Medulla oblongata (tissue), 1 donor: Measurements from ENCODE around the gene SSC4D.
"Not testable (repeated sequence)": the region's sequence is repeated elsewhere in the genome, so short reads cannot be mapped to it uniquely, and the experiment has no call there.

Experiments used
- DNase-seq: peaks from one replicate; pipeline ENCODE4 v3.0.0-alpha.2; 2015; ENCODE audit errors: extremely low spot score

SSC4D gene

GRCh38 chr7:76421097-76421496, 11.6 kb upstream of the SSC4D start:
- DNase-seq: not testable (repeated sequence)

DNA sequence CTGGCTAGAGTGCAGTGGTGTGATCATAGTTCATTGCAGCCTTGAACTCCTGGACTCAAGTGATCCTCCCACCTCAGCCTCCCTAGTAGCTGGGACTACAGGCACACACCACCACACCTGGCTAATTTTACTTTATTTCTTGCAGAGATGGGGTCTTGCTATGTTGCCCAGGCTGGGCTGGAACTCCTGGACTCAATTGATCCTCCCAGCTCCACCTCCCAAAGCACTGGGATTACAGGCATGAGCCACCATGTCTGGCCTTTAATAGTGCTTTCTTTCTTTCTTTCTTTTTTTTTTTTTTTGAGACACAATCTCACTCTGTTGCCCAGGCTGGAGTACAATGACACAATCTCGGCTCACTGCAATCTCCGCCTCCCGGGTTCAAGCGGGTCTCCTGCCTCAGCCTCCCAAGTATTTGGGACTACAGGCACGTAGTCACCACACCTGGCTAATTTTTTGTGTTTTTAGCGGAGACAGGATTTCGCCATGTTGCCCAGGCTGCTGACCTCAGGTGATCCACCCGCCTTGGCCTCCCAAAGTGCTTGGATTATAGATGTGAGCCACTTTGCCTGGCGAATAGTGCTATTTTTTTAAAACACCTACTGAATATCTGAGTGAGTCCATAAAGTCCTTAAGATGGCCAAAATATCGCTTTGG, 8.3 kb upstream of the SSC4D start:
- DNase-seq: not testable (repeated sequence)

GRCh38 chr7:76412249-76412648, 2.8 kb upstream of the SSC4D start:
- DNase-seq: no peak

- DNase-seq: no peak
Observed at GRCh38 chr7:76411626-76412025, 2.1 kb upstream of the SSC4D start.

DNA sequence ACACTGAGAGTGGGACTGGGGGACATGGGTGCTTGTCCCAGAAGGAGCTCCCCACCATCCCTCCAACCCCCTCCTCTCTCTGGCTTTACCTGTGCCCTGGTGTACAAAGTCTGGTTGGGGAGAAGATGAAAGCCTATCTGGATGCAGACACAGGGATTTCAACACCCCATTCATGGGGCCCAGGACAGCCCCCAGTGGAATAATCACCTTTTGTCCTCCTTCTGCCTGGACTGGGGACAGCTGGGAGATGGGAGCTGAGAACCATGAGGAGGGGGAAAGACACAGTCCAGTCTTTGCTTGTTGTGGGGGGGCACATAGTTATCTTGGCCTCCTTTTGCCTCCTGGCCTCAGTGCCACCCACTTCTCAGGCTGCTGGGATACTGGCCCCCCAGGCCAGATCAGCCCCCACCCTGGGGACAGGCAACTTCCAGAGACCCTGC, 1.4 kb downstream of the SSC4D start:
- DNase-seq: no peak

DNA sequence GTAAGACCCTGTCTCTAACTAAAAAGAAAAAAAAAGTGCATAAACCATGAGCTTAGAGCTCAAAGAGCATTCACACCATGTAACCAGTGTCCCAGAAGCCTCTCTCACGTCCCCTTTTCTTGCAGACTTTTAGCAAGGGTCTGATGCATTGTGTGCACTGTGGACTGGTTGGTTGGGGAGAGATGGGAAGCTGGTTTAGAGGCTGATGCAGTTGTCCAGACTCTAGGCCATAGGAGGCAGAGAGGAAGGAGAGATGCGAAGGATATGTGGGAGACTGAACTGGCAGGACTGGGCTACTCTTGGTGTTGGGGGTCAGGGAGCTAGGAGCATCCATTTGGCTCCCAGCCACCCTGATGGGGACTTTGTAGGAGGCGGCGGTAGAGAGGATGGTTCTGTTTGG, 1.8 kb downstream of the SSC4D start:
- DNase-seq: no peak

- no peak for DNase-seq
Observed at GRCh38 chr7:76405738-76406137, 3.8 kb downstream of the SSC4D start.

DNA sequence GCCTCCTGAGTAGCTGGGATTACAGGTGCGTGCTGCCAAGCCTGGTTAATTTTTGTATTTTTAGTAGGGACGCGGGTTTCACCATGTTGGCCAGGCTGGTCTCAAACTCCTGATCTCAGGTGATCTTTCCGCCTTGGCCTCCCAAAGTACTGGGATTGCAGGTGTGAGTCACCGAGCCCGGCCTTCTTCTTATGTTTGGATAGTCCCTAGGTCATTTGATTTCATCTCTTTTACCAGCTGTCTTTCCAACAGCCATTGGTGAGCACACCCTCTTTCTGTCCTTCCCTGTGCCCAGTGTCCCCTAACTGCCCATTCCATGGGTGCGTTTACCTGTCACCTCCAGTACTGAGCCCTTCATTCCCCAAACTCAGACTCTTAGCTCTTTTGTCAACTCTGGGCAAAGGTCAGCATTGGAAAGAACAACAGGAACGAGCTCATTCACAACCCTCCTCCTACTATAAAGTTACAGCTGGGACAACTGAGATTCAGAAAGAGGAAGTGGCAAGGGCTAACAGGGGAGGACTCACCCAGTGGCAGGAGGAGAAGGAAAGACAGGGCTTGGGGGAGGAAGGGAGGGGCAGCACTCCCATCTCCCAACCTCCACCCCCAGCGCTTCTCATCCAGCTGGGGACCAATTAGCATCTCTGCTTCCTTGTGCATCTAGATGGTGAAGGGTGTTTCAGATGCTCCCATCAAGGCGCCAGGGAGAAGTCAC, 5.6 kb downstream of the SSC4D start:
- DNase-seq: peak; percentile 67

- DNase-seq: peak; percentile 46
Observed at GRCh38 chr7:76403097-76403496, 6.4 kb downstream of the SSC4D start.

DNA sequence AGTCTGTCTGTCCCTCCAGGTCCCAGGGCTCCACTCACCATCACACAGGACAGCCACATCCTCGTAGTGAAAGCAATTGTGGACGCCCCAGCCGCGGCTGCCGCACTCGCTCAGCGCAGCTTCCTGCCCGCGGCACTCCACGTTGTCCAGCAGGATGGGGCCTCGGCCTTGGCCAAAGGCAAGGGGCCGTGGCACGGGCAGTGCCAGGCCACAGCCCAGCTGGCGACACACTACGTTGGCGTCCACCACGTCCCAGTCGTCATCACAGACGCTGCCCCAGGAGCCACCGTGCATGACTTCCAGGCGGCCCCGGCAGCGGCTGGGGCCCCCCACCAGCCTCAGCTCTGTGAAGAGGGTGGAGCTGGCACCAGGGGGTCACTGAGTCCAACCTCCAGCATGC, 9.2 kb downstream of the SSC4D start:
- DNase-seq: no peak

- peak; percentile 69 for DNase-seq
Observed at GRCh38 chr7:76397409-76398183, 11.9 kb downstream of the SSC4D start.

DNA sequence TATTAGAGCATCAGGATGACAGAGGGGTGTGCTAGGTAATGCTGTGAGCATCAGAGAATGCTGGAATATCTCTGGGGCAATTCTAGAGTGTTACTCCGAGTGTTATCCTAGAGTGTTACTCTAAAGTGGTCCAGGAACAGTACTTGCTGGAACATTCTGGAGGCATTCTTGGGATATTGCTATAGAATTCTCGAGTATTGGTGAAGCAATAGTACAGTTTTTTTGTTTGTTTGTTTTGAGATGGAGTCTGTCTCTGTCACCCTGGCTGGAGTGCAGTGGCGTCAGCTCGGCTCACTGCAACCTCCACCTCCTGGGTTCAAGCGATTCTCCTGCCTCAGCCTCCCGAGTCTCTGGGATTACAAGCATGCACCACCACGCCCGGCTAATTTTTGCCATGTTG, 12.6 kb downstream of the SSC4D start:
- DNase-seq: no peak

DNA sequence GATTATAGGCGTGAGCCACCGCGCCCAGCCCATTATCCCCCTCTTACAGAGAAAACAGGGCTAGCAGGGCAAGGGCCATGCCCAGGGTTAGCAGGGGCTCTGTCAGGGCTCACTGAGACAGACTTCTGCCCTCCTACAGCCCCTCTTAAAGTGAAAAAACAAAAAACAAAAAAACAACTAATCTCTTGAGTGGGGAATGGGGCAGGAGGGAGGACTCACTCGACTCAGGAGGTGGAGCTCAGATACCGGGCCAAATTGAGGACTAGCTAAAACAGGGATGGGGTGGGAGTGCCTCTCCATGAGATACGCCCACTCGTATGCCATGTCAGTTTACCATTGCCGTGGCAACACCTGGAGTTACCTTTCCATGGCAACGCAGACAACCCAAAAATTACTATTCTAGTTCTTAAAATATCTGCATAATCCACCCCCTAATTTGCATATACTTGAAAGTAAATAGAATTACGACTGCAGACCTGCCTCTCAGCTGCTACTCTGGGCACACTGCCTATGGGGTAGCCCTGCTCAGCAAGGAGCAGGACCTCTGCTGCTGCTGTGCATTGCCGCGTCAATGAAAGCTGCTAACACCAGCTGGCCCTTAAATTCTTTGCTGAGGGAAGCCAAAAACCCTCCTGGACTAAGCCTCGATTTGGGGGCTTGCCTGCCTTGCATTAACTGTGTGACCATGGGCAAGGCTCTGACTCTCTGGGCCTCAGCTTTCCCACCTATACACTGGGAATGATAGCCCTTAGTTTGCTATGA, 13.4 kb downstream of the SSC4D start:
- no peak for DNase-seq

GRCh38 chr7:76395605-76395964, 13.9 kb downstream of the SSC4D start:
- DNase-seq: not testable (repeated sequence)

GRCh38 chr7:76394957-76395356, 14.5 kb downstream of the SSC4D start:
- DNase-seq: no peak

DNA sequence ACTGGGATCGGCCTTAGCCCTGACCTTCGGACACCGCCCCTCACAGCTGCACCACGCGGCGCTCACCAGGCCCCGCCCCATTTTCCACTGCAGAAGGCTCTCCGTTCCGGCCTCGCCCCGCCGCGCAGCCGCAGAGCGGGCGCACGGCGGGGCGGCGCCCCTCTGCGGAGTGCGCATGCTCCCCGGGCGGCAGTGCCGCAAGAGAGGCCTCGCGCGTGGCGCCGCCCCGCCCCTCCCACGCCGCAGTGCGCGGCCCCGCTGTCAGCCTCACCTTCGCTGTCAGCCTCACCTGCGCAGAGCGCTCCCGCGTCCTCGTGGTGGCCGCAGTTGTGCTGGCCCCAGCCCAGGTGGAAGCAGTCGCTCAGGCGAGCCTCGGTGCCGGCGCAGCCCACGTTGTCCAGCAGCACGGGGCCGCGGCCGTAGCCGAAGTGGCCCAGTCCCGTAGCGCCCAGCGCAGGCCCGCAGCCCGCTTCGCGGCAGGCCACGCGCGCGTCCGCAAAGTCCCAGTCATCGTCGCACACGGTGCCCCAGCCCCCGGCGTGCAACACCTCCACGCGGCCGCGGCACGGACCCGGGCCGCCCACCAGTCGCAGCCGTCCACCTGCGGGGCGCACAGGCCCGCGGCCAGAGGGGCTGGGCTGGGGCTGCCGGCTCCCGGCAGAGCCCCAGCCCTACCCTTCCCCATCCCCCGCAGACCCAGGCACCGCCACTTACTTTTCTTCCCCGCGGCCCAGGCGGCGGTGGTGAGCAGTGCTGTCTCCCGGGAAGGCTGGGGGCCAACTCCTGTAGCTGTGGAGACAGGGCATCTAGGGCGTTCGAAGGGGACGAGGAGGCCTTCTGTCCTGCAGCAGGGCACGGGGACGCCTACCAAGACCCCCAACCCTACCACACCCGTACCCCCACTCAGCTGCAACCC, 16.1 kb downstream of the SSC4D start:
- DNase-seq: peak; percentile 94

DNA sequence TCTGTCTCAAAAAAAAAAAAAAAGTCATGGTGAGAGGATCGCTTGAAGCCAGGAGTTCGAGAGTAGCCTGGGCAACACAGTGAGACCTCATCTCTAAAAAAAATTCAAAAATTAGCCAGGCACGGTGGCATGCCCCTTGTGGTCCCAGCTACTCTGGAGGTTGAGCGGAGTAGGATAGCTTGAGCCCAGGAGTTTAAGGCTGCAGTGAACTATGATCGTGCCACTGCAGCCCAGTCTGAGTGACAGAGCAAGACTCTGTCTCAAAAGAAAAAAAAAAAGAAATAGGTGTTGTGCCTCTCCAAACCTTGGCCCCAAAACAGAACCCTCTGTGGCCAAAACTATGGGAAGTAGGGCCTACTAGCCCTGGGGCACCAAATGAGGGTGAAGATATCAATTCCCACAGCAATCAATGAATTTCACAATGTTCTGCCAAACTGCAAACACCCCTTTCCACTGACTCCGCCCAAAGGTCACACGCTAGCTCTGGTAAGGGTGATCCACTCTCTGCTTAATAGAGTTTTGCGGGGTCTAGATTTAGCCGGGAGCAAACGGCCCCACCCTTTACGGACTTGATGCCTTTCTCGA, 16.9 kb downstream of the SSC4D start:
- no peak for DNase-seq

- DNase-seq: no peak
Observed at GRCh38 chr7:76390092-76390491, 19.4 kb downstream of the SSC4D start.

GRCh38 chr7:76387789-76388188, 21.7 kb downstream of the SSC4D start:
- not testable (repeated sequence) for DNase-seq

- DNase-seq: no peak
Observed at GRCh38 chr7:76386691-76387260, 22.7 kb downstream of the SSC4D start.
